ENCODE results near the gene IDH2.

DNA sequence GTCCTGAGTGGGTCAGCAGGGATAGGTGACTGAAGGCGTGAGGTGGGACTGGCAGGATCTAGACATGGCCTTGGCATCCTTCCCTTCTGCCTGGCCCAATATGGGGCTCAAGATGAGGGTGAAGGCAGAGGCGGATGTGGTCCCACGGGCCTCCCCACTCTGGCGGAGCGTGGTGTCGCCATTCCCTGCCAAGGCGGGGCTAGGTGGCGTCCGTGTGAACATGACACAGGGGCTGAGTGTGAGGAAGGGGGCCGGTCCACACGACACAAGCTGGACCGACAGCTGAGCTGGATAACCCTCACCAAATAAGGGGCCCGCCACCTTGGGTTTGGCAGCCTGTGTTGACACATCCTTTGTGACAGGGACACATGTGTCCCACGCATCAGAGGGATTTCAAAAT is 58.1 kb downstream of the IDH2 start:
- TF ChIP-seq POLR2AphosphoS5 (IDR thresholded peaks at IDR 0.05) (no peak), EZH2 (IDR thresholded peaks at IDR 0.05; ENCODE audit: borderline replicate concordance, insufficient read depth, low read length, poor library complexity, severe bottlenecking) (no peak), RAD21 (conservative IDR thresholded peaks at IDR 0.05) (no peak)
- TF ChIP-seq, protein P1, sequence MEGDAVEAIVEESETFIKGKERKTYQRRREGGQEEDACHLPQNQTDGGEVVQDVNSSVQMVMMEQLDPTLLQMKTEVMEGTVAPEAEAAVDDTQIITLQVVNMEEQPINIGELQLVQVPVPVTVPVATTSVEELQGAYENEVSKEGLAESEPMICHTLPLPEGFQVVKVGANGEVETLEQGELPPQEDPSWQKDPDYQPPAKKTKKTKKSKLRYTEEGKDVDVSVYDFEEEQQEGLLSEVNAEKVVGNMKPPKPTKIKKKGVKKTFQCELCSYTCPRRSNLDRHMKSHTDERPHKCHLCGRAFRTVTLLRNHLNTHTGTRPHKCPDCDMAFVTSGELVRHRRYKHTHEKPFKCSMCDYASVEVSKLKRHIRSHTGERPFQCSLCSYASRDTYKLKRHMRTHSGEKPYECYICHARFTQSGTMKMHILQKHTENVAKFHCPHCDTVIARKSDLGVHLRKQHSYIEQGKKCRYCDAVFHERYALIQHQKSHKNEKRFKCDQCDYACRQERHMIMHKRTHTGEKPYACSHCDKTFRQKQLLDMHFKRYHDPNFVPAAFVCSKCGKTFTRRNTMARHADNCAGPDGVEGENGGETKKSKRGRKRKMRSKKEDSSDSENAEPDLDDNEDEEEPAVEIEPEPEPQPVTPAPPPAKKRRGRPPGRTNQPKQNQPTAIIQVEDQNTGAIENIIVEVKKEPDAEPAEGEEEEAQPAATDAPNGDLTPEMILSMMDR (IDR thresholded peaks at IDR 0.05; ENCODE audit: poor library complexity, severe bottlenecking): no peak
- TF ChIP-seq, protein P2, sequence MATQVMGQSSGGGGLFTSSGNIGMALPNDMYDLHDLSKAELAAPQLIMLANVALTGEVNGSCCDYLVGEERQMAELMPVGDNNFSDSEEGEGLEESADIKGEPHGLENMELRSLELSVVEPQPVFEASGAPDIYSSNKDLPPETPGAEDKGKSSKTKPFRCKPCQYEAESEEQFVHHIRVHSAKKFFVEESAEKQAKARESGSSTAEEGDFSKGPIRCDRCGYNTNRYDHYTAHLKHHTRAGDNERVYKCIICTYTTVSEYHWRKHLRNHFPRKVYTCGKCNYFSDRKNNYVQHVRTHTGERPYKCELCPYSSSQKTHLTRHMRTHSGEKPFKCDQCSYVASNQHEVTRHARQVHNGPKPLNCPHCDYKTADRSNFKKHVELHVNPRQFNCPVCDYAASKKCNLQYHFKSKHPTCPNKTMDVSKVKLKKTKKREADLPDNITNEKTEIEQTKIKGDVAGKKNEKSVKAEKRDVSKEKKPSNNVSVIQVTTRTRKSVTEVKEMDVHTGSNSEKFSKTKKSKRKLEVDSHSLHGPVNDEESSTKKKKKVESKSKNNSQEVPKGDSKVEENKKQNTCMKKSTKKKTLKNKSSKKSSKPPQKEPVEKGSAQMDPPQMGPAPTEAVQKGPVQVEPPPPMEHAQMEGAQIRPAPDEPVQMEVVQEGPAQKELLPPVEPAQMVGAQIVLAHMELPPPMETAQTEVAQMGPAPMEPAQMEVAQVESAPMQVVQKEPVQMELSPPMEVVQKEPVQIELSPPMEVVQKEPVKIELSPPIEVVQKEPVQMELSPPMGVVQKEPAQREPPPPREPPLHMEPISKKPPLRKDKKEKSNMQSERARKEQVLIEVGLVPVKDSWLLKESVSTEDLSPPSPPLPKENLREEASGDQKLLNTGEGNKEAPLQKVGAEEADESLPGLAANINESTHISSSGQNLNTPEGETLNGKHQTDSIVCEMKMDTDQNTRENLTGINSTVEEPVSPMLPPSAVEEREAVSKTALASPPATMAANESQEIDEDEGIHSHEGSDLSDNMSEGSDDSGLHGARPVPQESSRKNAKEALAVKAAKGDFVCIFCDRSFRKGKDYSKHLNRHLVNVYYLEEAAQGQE (IDR thresholded peaks at IDR 0.05; ENCODE audit: borderline replicate concordance): no peak

Data from neural cell (in vitro differentiated cells).